Hepatocyte (in vitro differentiated cells): ENCODE results near the gene TIE1. TPM values are rescaled to one million over a fixed set of nuclear protein-coding genes. Genes with fewer than 3 reads are reported as not detected.

Source experiments
- DNase-seq: peaks from one replicate; pipeline ENCODE4 v3.0.0-alpha.2; 2016; ENCODE audit warnings: low spot score
- H2AFZ ChIP-seq: fragments of 200-600 bp; sonication (generic); 2 replicates; pipeline ENCODE4 v1.6.0; 2016; ENCODE audit warnings: antibody characterized with exemption, mild to moderate bottlenecking
- H3K27ac ChIP-seq: fragments of 200-600 bp; sonication (generic); 2 replicates; pipeline ENCODE4 v1.5.1; 2016; ENCODE audit warnings: mild to moderate bottlenecking
- H3K27me3 ChIP-seq: fragments of 200-600 bp; sonication (generic); 2 replicates; pipeline ENCODE4 v1.6.1; 2016
- H3K36me3 ChIP-seq: fragments of 200-600 bp; sonication (generic); replicated peaks from 2 replicates; pipeline ENCODE4 v1.5.1; 2016; ENCODE audit warnings: low read depth; ENCODE audit not compliant: insufficient read depth
- H3K4me1 ChIP-seq: fragments of 200-600 bp; sonication (generic); 2 replicates; pipeline ENCODE4 v1.5.1; 2016; ENCODE audit warnings: mild to moderate bottlenecking, moderate library complexity; ENCODE audit not compliant: insufficient read depth
- H3K4me2 ChIP-seq: fragments of 200-600 bp; sonication (generic); 2 replicates; pipeline ENCODE4 v1.6.0; 2016
- H3K4me3 ChIP-seq: fragments of 200-600 bp; sonication (generic); 2 replicates; pipeline ENCODE4 v1.5.1; 2016; ENCODE audit warnings: mild to moderate bottlenecking
- H3K79me2 ChIP-seq: fragments of 200-600 bp; sonication (generic); 2 replicates; pipeline ENCODE4 v1.6.0; 2017; ENCODE audit warnings: mild to moderate bottlenecking
- H3K9me2 ChIP-seq: fragments of 200-600 bp; sonication (generic); replicated peaks from 2 replicates; pipeline ENCODE4 v1.6.0; 2017; ENCODE audit warnings: mild to moderate bottlenecking; ENCODE audit not compliant: insufficient read depth
- H3K9me3 ChIP-seq: fragments of 200-600 bp; sonication (generic); 2 replicates; pipeline ENCODE4 v1.5.1; 2016; ENCODE audit warnings: low read depth, mild to moderate bottlenecking
- H4K20me1 ChIP-seq: fragments of 200-600 bp; sonication (generic); 2 replicates; pipeline ENCODE4 v1.6.0; 2016; ENCODE audit warnings: mild to moderate bottlenecking; ENCODE audit not compliant: insufficient read depth, poor library complexity, severe bottlenecking
- EZH2 ChIP-seq: fragments of 200-600 bp; sonication (generic); IDR thresholded peaks from 2 replicates; pipeline ENCODE4 v1.6.1; 2016; ENCODE audit warnings: antibody characterized with exemption, mild to moderate bottlenecking, borderline replicate concordance
- EZH2phosphoT487 ChIP-seq: fragments of 200-600 bp; sonication (generic); IDR thresholded peaks from one replicate; pipeline ENCODE4 v1.6.1; 2018; ENCODE audit warnings: antibody characterized with exemption, mild to moderate bottlenecking, low read depth, moderate library complexity; ENCODE audit not compliant: unreplicated experiment, severe bottlenecking
- whole genome bisulfite sequencing: methylation state at CpG from one replicate; pipeline ENCODE4 v1.1.6; 2016; ENCODE audit warnings: low lambda C conversion rate; ENCODE audit errors: missing lambda C conversion rate; 5-methylcytosine and 5-hydroxymethylcytosine counted together
- polyA plus RNA-seq: library from polyadenylated mRNA; unstranded; fragments of >200 nt; fragmentation: Nextera tagmentation; extraction: Ambion mirVana; gene quantifications from 2 replicates; pipeline ENCODE4 v1.2.1, GENCODE V29; 2016
- total RNA-seq: library from RNA; depleted of rRNA; stranded (reverse); fragments of >200 nt; gene quantifications from 2 replicates; pipeline ENCODE4 v1.2.3, GENCODE V29; 2014
- TF ChIP-seq, protein P1 (sequence below): fragments of 200-600 bp; sonication (generic); IDR thresholded peaks from 2 replicates; pipeline ENCODE4 v1.5.1; 2016; ENCODE audit warnings: antibody characterized with exemption, mild to moderate bottlenecking; ENCODE audit not compliant: poor library complexity

The TIE1 gene
- total and polyA plus RNA-seq, 2 experiments from 2014 or later = 0.33 to 1.2 TPM

GRCh38 chr1:43338001-43338400 is 37.2 kb downstream of the TIE1 start:
- no peak overlapping the region for H3K4me3 ChIP-seq
- no peaks in the 10 kb centered on the region for H3K36me3 ChIP-seq
- H3K27me3 ChIP-seq = no peaks in the 10 kb centered on the region
- no peak overlapping the region for H2AFZ ChIP-seq
- TF ChIP-seq EZH2phosphoT487 (no peak), EZH2 (no peak)
- TF ChIP-seq, protein P1, sequence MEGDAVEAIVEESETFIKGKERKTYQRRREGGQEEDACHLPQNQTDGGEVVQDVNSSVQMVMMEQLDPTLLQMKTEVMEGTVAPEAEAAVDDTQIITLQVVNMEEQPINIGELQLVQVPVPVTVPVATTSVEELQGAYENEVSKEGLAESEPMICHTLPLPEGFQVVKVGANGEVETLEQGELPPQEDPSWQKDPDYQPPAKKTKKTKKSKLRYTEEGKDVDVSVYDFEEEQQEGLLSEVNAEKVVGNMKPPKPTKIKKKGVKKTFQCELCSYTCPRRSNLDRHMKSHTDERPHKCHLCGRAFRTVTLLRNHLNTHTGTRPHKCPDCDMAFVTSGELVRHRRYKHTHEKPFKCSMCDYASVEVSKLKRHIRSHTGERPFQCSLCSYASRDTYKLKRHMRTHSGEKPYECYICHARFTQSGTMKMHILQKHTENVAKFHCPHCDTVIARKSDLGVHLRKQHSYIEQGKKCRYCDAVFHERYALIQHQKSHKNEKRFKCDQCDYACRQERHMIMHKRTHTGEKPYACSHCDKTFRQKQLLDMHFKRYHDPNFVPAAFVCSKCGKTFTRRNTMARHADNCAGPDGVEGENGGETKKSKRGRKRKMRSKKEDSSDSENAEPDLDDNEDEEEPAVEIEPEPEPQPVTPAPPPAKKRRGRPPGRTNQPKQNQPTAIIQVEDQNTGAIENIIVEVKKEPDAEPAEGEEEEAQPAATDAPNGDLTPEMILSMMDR = no peak
- H3K9me3 ChIP-seq = no peaks in the 10 kb centered on the region
- no peak for DNase-seq
- no peaks in the 10 kb centered on the region for H4K20me1 ChIP-seq
- H3K79me2 ChIP-seq = no peaks in the 10 kb centered on the region
- no peak overlapping the region for H3K27ac ChIP-seq
- WGBS = 92% methylated on average over 5 of the region's 5 CpGs
- no peaks in the 10 kb centered on the region for H3K9me2 ChIP-seq
- H3K4me2 ChIP-seq = no peak overlapping the region
- H3K4me1 ChIP-seq = no peaks in the 10 kb centered on the region

GRCh38 chr1:43339584-43340232 is 38.9 kb downstream of the TIE1 start:
- H3K9me3 ChIP-seq = no peaks in the 10 kb centered on the region
- TF ChIP-seq EZH2phosphoT487 (no peak), EZH2 (no peak)
- TF ChIP-seq, protein P1 = no peak
- no peak overlapping the region for H3K4me2 ChIP-seq
- H3K9me2 ChIP-seq = no peaks in the 10 kb centered on the region
- H3K27me3 ChIP-seq = no peaks in the 10 kb centered on the region
- H2AFZ ChIP-seq = no peak overlapping the region
- 89% methylated on average over 6 of the region's 6 CpGs for WGBS
- H3K4me3 ChIP-seq = no peak overlapping the region
- no peaks in the 10 kb centered on the region for H3K4me1 ChIP-seq
- no peaks in the 10 kb centered on the region for H3K79me2 ChIP-seq
- H3K27ac ChIP-seq = no peak overlapping the region
- no peak for DNase-seq
- H3K36me3 ChIP-seq = no peaks in the 10 kb centered on the region
- no peaks in the 10 kb centered on the region for H4K20me1 ChIP-seq

GRCh38 chr1:43340559-43340958 is 39.8 kb downstream of the TIE1 start:
- Histone ChIP-seq H3K4me2 (no peak overlapping the region), H3K27me3 (no peaks in the 10 kb centered on the region)
- 43% methylated on average over 1 of the region's 1 CpG for WGBS

More at GRCh38 chr1:43340559-43340958, 39.8 kb downstream of the TIE1 start:
- H3K9me2 ChIP-seq = no peaks in the 10 kb centered on the region
- no peak for DNase-seq
- TF ChIP-seq, protein P1 = no peak
- no peak for TF ChIP-seq EZH2phosphoT487
- no peak for TF ChIP-seq EZH2
- no peaks in the 10 kb centered on the region for H3K4me1 ChIP-seq
- no peaks in the 10 kb centered on the region for H3K79me2 ChIP-seq
- H3K36me3 ChIP-seq = no peaks in the 10 kb centered on the region
- no peaks in the 10 kb centered on the region for H3K9me3 ChIP-seq
- H4K20me1 ChIP-seq = no peaks in the 10 kb centered on the region
- H3K4me3 ChIP-seq = no peak overlapping the region
- no peak overlapping the region for H3K27ac ChIP-seq
- H2AFZ ChIP-seq = no peak overlapping the region
